Activated effector memory CD4-positive, alpha-beta T cell treated with anti-CD3 and anti-CD28 coated beads, Interleukin-2, amount 50 U/mL, for 16 hours (primary cell): ENCODE measurements around the gene ACSL3.
"Not testable (repeated sequence)": the region's sequence is repeated elsewhere in the genome, so short reads cannot be mapped to it uniquely, and the experiment has no call there.

Source experiments
- DNase-seq: peaks from one replicate; pipeline ENCODE4 v3.0.0-alpha.2; 2020

ACSL3 gene

DNA sequence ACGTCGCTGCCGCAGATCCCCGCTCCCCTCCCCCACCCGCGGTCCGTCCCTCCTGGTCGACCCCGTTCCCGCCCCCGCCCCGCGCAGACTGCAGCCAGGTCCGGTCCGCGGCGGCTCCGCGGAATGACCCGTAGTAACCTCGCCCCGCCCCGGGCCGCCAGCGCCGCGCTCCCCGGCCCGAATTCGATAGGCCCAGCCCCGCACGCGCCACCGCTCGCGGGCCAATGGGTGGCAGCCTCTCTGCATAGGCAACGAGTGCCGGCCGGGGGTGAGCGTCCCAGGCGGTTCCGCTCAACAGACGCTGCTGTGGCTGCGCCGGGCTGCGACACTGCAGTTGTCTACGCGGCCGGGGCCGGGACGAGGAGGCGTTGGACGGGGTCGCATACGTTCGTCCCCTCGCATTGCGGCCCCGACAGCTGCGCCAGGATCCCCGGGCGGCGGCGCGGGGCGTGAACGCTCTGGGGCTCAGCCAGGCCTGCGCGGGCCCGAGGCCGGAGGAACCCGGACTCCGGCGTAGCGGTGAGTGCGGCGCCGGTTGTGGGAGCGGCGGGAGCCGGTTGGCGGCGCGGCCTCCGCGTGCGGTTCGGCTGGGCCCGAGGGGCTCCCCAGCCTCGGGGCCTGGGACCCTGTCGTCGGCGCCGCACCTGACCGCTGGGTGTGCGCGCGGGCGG lies at the start of gene ACSL3:
Gene ACSL3 (plus strand): TSS at position 297 of the 671 bp plus-strand sequence. CDS start 47,737 bp downstream, outside the sequence.
- peak; percentile 96 for DNase-seq

DNA sequence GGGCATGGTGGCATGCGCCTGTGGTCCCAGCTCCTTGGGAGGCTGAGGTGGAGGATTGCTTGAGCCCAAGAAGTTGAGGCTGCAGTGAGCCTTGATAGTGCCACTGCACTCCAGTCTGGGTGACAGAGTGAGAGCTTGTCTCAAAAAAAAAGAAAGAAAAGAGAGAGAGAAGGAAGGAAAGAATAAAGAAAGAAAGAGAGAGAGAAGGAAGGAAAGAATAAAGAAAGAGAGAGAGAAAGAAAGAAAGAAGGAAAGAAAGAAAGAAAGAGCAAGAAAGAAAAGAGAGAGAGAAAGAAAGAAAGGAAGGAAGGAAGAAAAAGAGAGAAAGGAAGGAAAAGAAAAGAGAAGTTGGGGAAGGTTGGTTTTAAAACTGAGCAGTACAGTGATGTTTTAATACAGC lies 49.0 kb upstream of the ACSL3 start:
- no peak for DNase-seq

DNA sequence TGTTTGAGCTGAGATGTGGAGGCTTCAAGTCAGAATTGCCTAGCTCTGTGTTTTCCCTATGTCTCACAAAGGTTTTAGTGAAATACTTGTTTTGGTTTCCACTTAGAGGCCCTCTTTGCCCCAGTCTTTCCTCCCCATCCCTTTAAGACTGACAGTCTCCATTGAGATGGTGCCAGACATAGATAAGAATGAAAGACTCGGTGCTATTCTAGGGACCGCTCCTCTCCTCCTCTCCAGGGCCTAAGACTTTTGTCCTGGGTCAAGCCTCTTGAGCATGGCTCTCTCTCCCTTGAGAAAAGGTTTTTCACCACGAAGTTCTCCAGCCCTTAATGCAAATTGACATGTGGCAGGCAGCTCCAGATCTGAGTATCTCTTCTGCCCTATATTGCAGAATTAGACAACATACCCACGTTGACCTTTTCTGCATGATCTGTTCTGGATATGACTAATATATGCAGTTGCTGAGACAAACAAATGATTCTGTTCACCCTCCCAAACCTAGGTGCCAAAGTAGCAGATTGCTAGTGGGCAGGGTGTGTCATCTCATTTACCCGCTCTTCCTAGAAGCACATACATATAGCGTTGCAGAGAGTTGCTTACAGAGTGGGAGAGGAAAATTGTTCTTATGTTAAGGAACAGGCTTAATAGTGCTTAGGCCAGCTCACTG lies 47.5 kb upstream of the ACSL3 start:
- no peak for DNase-seq

DNA sequence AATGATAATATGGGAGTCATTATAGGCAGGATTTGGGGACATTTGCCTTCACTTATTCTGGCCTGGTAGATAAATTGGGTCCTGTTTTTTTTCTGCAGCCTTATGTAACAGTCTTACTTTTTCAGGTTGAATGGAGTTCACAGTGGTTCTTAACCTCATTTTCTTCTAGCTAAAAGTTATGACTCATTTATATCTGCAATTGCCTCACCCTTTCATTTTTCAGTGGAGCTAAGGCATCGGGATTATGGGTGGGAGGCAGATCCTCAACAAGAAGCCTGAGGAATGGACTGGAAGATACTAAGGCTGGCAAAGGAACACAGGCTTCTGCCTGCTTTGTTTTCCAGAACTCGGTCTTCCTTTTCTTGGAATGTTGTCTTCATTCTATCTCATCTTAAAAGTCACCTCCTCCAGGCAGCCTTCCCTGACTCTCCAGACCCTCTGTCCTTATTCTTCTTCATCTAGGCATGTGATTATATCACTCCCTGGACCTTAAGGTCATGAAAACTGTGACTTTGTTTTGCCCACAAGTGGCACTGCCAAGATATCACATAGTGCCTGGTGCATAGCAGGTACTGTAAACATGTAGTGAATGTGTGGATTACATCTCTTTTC lies 41.0 kb upstream of the ACSL3 start:
- DNase-seq = no peak

DNA sequence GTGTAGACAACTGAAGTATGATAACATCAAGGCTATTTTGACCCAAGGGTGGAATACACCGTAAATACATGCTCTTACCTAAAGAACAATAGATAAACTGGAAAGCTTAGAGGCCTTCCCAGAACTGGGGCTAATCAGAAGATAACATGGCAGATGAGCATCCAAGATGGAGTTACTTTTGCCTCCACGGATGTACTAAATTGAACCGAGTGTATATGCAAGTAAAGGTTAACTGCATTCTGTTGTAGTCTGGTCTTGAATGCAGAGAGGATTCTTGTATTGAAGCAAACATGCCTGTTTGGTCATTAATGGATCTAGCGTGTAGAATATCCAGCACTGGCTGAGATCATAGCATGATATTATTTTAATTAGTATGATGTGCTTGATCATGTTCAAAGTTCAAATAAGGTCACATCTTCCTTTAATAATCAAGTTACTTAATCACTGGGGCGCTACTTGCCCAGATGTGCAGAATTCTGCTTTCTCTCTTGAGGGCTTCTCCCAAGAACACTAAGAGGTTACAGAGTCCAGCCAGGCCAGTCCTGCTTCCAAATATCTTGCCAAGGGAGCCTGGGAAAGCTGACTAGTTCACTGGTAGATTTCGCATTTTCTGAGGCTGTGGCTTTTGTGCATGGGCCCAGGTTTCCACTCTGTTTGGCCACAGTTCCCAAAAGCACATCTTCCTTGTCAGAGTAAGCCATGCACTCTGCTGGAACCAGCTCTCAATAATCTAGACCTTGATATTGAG lies 37.5 kb upstream of the ACSL3 start:
- no peak for DNase-seq

DNA sequence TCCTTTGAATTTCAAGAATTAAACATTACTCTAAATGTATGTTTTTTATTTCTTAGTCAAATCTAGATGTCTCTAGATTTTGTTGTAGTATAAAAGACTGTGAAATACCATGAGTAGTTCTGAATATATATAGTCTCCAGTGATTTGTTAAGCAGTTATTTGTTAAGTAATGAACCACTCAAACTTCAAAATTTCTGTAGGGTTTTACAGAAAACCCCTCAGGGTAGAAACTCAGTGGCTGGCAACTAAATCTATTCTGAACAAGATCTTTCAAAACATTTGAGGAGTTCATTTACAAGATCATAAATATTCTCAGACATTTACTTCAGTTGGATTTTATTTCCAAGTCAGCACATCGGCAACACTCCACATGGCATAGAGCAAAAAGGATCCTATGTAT lies 35.8 kb upstream of the ACSL3 start:
- no peak for DNase-seq

DNA sequence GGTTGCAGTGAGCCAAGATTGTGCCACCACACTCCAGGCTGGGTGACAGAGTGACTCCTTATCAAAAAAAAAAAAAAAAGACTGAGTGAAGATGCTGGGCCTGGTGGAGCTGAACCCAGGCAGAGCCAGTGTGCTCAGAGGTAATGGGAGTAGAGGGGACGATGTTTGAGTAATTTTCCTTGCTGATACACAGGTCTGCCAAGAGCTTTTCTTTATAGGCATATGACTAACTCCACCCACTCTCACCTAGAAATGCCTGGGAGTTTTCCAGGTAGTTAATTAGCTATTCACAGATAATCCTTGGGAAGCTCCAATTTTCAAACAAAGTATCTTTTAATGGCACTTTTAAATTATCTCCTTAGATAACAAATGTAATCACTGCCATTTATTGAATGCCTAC lies 33.4 kb upstream of the ACSL3 start:
- no peak for DNase-seq

DNA sequence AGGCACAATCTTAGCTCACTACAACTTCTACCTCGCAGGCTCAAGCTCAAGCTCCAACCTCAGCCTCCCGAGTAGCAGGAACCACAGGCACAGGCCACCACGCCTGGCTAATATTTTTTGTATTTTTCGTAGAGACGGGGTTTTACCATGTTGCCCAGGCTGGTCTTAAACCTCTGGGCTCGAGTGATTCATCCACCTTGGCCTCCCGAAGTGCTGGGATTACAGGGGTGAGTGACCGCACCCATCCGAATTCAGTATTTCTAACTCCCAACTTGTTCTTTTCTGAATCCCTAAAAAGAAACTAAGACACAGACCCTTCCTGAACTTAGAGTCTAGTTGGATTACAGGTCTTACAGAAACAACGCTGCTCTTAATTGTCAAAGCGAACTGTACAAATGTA lies 32.3 kb upstream of the ACSL3 start:
- DNase-seq = no peak

DNA sequence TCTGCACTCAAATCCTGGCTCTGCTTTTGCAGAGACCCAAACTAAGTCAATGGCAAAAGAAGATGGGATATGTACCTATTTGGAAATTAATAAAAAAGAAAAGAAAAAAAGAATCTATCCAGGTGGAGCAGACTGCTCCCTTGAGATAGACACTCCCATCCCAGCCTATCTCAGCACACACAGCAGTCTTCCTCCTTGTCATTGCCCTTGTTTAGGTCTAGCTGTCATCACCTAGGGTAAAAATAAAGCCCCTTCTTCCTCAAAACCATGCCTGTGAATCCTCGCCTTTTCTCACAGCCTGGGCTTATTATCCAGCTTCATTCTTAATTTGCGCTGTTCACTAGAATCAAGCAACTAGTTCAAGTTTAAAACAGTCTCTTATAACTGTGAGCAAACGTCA lies 30.7 kb upstream of the ACSL3 start:
- DNase-seq = no peak

DNA sequence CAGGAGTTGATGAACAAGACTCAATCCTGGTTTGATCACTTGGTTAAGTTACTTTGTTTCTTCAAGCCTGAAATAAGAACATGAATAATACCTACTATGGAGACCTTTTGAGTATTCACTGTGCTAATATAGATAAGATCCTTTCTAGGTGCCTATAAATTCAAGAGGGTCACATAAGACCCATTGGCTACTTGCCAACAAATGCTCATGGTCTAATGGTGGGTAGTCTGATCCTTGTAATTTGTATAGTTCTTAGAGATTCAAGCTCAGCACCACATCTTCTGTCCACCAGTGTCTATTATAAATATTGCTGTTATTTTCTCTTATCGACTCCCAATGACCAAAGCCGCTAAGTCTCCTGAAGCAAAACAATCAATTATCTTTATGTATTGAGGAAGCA lies 27.4 kb upstream of the ACSL3 start:
- no peak for DNase-seq

DNA sequence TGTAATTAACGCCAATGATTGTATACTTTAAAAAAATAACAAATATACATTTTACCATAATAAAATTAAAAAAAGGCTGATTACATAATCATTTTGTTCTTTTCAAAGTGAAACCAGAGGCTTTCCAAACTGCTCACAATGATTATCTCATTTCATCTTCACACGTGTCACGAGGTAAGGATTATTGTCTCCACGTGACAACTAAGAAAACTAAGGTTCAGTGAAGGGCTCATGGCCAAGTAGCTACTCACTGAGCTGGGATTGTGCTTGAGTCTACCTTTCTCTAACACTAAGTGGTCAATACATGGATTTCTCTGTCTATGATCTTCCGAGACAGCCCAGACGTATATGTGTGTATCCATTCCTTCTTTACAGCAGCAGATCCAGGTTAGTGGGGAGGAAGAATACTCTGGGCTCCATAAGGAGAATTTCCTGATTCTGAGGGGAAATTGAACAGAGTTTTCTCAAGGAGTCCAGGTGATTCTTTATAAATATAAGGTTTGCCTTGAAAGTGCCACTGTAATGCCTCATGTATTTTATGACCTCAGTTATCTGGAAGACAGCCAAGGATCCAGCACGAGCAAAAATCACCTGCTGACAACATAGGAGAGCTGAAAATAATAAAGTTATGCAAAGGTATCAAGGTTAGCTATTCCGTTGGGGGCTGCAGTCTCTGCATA lies 25.6 kb upstream of the ACSL3 start:
- DNase-seq = no peak

DNA sequence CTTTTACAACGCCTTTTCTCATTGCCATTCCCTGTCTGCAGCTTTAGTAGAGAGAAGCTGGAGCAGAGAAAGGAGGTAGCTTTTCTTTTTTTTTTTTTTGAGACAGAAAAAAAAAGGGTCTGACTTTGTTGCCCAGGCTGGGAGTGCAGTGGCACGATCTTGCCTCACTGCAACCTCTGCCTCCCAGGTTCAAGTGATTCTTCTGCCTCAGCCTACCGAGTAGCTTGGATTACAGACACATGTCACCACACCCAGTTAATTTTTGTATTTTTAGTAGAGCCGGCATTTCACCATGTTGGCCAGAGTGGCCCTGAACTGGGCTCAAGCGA lies 25.0 kb upstream of the ACSL3 start:
- DNase-seq = no peak

DNA sequence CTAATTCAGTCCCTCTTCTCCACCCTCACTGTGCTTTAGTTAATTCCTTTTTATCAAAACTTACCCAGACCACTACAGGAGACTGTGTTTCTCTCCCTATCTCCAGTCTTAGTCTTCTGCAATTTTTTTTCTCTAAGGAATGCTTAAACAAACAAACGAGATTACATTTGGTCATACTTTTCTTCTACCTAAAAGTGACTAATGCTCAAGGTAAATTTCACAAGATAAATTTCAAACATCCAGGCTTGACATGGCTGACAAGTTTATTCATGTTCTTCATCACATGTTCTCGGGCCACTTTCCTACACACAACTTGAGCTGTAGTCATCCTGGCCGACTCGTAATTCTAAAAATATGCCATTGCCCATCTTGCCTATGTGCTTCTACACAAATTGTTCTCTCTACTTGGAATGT lies 23.2 kb upstream of the ACSL3 start:
- DNase-seq = no peak

DNA sequence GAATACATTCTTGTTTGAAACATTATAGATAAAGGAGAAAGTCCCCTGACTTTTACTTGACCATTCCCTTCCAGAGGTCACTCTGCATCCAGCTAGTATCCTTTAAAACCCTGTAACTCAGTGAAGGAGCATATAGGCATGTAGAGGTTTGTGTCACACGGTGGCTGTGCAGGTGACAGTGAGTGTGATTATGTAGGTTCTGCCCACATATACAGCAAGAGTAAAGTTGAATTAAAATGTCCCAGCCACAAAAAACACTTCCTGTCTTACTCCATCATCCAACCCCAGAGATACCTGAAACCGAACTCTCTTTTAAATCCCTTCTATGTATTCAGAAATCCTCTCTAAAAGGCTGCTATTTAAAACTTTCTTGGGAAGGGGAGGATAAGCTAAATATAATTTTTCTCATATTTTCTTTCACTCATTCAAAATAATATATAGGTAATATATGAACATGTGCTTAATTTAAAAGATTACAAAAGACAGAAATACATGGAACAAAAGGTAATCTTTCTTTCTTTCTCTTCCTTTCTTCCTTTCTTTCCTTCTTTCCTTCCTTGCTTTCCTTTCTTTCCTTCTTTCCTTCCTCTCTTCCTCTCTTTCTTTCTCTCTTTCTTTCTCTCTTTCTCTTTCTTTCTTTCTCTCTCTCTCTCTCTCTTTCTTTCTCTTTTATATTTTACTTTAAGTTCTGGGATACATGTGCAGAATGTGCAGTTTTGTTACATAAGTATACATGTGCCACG lies 20.6 kb upstream of the ACSL3 start:
- no peak for DNase-seq

DNA sequence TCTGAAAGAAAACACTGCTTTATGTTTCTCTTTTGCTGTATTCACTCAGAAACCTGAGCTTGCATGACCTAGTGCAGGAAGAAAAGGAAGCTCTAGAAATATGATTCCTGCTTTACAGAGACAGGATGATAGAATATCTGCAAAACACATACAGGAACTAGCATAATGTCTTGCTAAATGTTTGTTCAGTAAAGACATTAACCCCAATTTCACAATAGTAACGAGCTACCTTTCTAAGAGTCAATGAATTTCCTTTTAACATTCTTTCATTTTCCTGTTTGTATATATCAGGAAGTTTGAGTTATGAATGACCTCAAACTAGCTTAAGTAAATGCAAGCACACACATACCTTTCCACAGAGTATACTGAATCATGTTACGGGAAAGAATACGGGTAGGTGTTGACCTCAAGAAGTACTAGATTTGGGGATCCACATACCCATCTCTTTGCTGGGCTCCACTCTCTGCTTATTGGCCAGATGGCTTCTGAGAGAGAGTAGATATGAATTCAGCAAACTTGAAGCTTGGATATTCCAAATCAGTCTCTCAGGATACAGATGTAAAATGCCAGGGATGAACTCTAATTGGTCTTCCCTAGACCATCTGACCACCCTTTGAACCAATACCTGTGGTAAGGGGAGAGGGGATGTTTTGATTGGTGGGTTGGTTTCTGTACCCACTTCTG lies 18.2 kb upstream of the ACSL3 start:
- DNase-seq = no peak

DNA sequence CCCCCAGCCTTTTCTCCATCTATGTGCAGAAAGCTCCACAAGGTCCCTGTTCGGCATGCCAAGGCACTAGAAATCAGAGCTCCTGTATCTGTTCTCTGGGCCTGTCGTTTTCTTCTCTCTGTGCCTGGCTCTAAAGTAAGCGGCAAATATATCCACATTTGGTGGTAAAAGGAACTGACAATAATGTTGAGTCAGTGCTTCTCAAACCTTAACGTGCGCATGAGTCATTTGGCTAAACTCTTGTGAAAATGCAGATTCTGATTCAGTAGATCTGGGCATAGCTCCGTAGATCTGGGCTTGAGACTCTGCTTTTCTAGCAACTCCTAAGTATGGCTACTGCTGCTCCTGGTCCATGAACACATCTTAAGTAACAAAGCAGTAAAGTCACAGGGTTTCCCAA lies 16.5 kb upstream of the ACSL3 start:
- DNase-seq = no peak

DNA sequence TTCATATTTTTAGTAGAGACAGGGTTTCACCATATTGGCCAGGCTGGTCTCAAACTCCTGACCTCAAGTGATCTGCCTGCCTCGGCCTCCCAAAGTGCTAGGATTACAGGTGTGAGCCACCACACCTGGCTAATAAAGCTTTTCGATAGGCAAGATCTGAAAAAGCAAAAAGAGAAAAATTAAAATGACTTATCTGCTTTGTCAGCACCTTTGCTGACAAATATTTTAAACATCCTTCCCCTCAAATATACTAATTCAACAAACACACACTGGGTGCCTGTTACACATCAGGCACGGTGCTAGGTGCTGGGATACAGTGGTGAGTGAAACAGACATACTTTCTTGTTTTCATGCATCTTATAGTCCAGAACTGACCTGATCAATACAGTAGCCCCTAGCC lies 15.5 kb upstream of the ACSL3 start:
- DNase-seq = not testable (repeated sequence)

DNA sequence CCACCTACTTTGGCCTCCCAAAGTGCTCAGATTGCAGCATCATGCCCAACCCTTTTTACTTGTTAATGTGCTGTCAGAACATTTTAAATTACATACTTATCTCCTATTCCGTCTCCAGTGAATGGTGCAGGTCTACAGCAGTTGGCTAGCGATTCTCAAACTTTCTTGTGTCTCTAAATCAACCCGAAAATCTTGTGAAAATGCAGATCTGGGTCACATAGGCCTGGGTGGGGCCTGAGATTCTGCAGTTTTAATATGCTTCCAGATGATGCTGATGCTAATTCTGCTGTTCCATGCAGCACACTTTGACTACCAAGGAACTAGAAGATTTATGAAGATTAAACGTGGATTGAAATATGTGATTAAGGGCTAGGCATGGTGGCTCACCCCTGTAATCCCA lies 14.8 kb upstream of the ACSL3 start:
- DNase-seq = no peak

DNA sequence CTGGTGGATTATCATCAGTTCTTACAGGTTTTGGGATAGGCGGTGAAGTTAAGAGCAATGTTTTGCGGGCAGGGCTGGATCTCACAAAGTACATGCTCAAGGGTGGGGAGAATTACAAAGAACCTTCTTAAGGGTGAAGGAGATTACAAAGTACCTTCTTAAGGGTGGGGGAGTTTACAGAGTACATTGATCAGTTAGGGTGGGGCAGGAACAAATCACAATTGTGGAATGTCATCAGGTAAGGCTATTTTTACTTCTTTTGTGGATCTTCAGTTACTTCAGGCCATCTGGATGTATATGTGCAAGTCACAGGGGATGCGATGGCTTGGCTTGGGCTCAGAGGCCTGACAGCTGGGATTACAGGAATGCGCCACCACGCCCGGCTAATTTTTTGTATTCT lies 12.8 kb upstream of the ACSL3 start:
- DNase-seq = not testable (repeated sequence)

DNA sequence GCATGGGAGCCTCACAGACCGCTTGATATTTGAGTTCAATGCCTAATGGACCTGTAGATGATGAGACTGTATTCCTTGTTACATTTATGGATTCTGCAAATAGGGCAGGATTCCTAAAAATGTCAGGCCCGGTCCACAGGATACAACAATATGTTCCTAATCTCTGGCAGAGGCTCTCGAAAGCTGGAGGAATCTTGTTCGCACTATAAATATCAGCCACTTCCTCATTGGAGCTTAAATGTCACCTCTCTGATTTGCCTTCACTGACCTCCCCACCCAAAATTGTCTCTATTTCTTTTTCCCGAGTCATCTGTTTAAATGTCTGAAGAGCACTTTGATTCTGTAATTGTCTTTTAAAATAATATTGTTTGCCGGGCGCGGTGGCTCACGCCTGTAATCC lies 12.0 kb upstream of the ACSL3 start:
- DNase-seq = no peak

DNA sequence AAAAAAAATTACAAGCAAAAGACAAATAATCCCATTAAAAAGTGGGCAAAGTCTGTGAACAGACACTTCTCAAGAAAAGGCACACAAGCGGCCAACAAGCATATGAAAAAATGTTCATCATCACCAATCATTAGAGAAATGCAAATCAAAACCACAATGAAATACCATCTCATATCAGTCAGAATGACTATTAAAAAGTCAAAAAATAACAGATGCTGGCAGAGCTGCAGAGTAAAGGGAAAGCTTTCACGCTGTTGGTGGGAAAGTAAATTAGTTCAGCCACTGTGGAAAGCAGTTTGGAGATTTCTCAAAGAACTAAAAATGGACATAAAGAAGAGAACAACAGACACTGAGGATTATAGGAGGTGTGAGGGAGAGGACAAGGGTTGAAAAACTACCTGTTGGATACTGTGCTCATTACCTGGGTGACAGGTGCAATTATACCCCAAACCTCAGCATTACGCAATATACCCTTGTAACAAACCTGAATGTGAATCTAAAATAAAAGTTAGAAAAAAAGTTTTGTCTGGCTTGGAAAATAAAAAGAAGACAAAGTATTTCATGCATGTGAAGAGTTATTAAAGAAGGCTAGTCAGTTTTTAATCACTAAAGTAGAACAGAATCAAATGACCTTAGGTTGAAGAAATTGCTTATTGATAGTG lies 8.7 kb upstream of the ACSL3 start:
- no peak for DNase-seq
